Measurements from ENCODE around the gene ERG. TPM values are rescaled to one million over a fixed set of nuclear protein-coding genes. Genes with fewer than 3 reads are reported as not detected.

ERG gene
- total RNA-seq, 1 experiment from 2014 or later, result not detected

- Mint-ChIP-seq H3K4me3 (ENCODE audit: low read depth, unreplicated experiment) (no peak overlapping the region), H3K4me1 (ENCODE audit: low read depth, unreplicated experiment) (no peaks in the 10 kb centered on the region), H3K27ac (ENCODE audit: unreplicated experiment) (no peak overlapping the region), H3K27me3 (ENCODE audit: unreplicated experiment) (peaks cover 49% of the 10 kb centered on the region), H3K9me3 (ENCODE audit: low read depth, unreplicated experiment) (no peaks in the 10 kb centered on the region), H3K36me3 (ENCODE audit: insufficient read depth, unreplicated experiment) (no peaks in the 10 kb centered on the region)
- CTCF ChIA-PET, result no interaction called here
- TF ChIP-seq CTCF (IDR thresholded peaks at IDR 0.05; ENCODE audit: unreplicated experiment), result no peak
- intact Hi-C loops (cut with micrococcal nuclease; ENCODE audit: unreplicated experiment), result no loop called here
- DNase-seq, result no peak
- no TSS peak for BruUV-seq (replicated peaks)
Measured at GRCh38 chr21:38447611-38448010, 50.7 kb downstream of the ERG start.

- no peak for DNase-seq
- Mint-ChIP-seq H3K27me3 (ENCODE audit: unreplicated experiment) (peaks cover 30% of the 10 kb centered on the region), H3K4me3 (ENCODE audit: low read depth, unreplicated experiment) (no peak overlapping the region), H3K36me3 (ENCODE audit: insufficient read depth, unreplicated experiment) (no peaks in the 10 kb centered on the region), H3K9me3 (ENCODE audit: low read depth, unreplicated experiment) (no peaks in the 10 kb centered on the region), H3K4me1 (ENCODE audit: low read depth, unreplicated experiment) (no peaks in the 10 kb centered on the region), H3K27ac (ENCODE audit: unreplicated experiment) (no peak overlapping the region)
- CTCF ChIA-PET, result no interaction called here
- TF ChIP-seq CTCF (IDR thresholded peaks at IDR 0.05; ENCODE audit: unreplicated experiment), result no peak
- intact Hi-C loops (cut with micrococcal nuclease; ENCODE audit: unreplicated experiment), result no loop called here
- BruUV-seq (replicated peaks), result no TSS peak
Measured at GRCh38 chr21:38444691-38445090, 53.6 kb downstream of the ERG start.

- no peak for DNase-seq
- BruUV-seq (replicated peaks), result no TSS peak
- CTCF ChIA-PET, result no interaction called here
- Mint-ChIP-seq H3K27me3 (ENCODE audit: unreplicated experiment) (peaks cover 46% of the 10 kb centered on the region), H3K36me3 (ENCODE audit: insufficient read depth, unreplicated experiment) (no peaks in the 10 kb centered on the region), H3K4me3 (ENCODE audit: low read depth, unreplicated experiment) (no peak overlapping the region), H3K4me1 (ENCODE audit: low read depth, unreplicated experiment) (no peaks in the 10 kb centered on the region), H3K27ac (ENCODE audit: unreplicated experiment) (no peak overlapping the region), H3K9me3 (ENCODE audit: low read depth, unreplicated experiment) (no peaks in the 10 kb centered on the region)
- intact Hi-C loops (cut with micrococcal nuclease; ENCODE audit: unreplicated experiment), result no loop called here
- TF ChIP-seq CTCF (IDR thresholded peaks at IDR 0.05; ENCODE audit: unreplicated experiment), result no peak
Measured at GRCh38 chr21:38443110-38443509, 55.2 kb downstream of the ERG start.

- TF ChIP-seq CTCF (IDR thresholded peaks at IDR 0.05; ENCODE audit: unreplicated experiment), result no peak
- H3K4me3 Mint-ChIP-seq (ENCODE audit: low read depth, unreplicated experiment), result no peak overlapping the region
- H3K36me3 Mint-ChIP-seq (ENCODE audit: insufficient read depth, unreplicated experiment), result no peaks in the 10 kb centered on the region
- H3K27me3 Mint-ChIP-seq (ENCODE audit: unreplicated experiment), result peaks cover 41% of the 10 kb centered on the region
- H3K9me3 Mint-ChIP-seq (ENCODE audit: low read depth, unreplicated experiment), result no peaks in the 10 kb centered on the region
- intact Hi-C loops (cut with micrococcal nuclease; ENCODE audit: unreplicated experiment), result no loop called here
- no peak for DNase-seq
- no peaks in the 10 kb centered on the region for H3K4me1 Mint-ChIP-seq (ENCODE audit: low read depth, unreplicated experiment)
- H3K27ac Mint-ChIP-seq (ENCODE audit: unreplicated experiment), result no peak overlapping the region
- BruUV-seq (replicated peaks), result no TSS peak
- CTCF ChIA-PET, result no interaction called here
Measured at GRCh38 chr21:38441153-38441552, 57.1 kb downstream of the ERG start.

Data from Calu3 (cell line).